HEK293T (cell line): ENCODE measurements around the gene TTC28.

Experiments
- ARNT ChIP-seq: fragments of 450-650 bp; IDR thresholded peaks from 2 replicates; pipeline ENCODE4 v1.6.1; 2017; ENCODE audit warnings: mild to moderate bottlenecking
- BHLHE40 ChIP-seq: fragments of 450-650 bp; IDR thresholded peaks from 2 replicates; pipeline ENCODE4 v1.6.1; 2016; ENCODE audit warnings: mild to moderate bottlenecking, moderate library complexity, borderline replicate concordance
- ELF4 ChIP-seq: fragments of 450-650 bp; IDR thresholded peaks from 2 replicates; pipeline ENCODE4 v1.6.1; 2017; ENCODE audit warnings: antibody characterized with exemption
- FOXA1 ChIP-seq: fragments of 450-650 bp; IDR thresholded peaks from 2 replicates; pipeline ENCODE4 v1.6.1; 2016; ENCODE audit warnings: mild to moderate bottlenecking
- FOXM1 ChIP-seq: fragments of 450-650 bp; IDR thresholded peaks from 2 replicates; pipeline ENCODE4 v1.6.1; 2017; ENCODE audit warnings: mild to moderate bottlenecking, borderline replicate concordance
- HDGF ChIP-seq: fragments of 450-650 bp; IDR thresholded peaks from 2 replicates; pipeline ENCODE4 v1.6.1; 2017; ENCODE audit warnings: antibody characterized with exemption, borderline replicate concordance
- L3MBTL2 ChIP-seq: fragments of 450-650 bp; conservative IDR thresholded peaks from 2 replicates; pipeline ENCODE4 v1.6.1; 2016; ENCODE audit warnings: mild to moderate bottlenecking
- LEF1 ChIP-seq: fragments of 450-650 bp; IDR thresholded peaks from 2 replicates; pipeline ENCODE4 v1.6.1; 2017; ENCODE audit warnings: mild to moderate bottlenecking, borderline replicate concordance
- PKNOX1 ChIP-seq: fragments of 450-650 bp; IDR thresholded peaks from 2 replicates; pipeline ENCODE4 v1.6.1; 2016
- SP1 ChIP-seq: fragments of 450-650 bp; IDR thresholded peaks from 2 replicates; pipeline ENCODE4 v1.6.1; 2017
- SUZ12 ChIP-seq: fragments of 450-650 bp; IDR thresholded peaks from 2 replicates; pipeline ENCODE4 v1.6.1; 2016; ENCODE audit warnings: mild to moderate bottlenecking
- TARDBP ChIP-seq: fragments of 450-650 bp; IDR thresholded peaks from 2 replicates; pipeline ENCODE4 v1.6.1; 2016
- ZNF384 ChIP-seq: fragments of 450-650 bp; IDR thresholded peaks from 2 replicates; pipeline ENCODE4 v1.6.1; 2016

GRCh38 chr22:28014211-28015045, 665.2 kb downstream of the TTC28 start:
- no peak for TF ChIP-seq TARDBP
- no peak for TF ChIP-seq PKNOX1
- TF ChIP-seq SP1: no peak
- no peak for TF ChIP-seq L3MBTL2
- no peak for TF ChIP-seq FOXM1
- TF ChIP-seq ARNT: no peak
- no peak for TF ChIP-seq FOXA1
- no peak for TF ChIP-seq BHLHE40
- TF ChIP-seq ZNF384: no peak
- TF ChIP-seq LEF1: no peak
- TF ChIP-seq ELF4: no peak
- TF ChIP-seq SUZ12: no peak
- TF ChIP-seq HDGF: no peak
